Activated B cell treated with CpG ODN at 0.5 μM for 24 hours (primary cell): Measurements from ENCODE around the gene UBAC2. TPM values are rescaled to one million over a fixed set of nuclear protein-coding genes. Genes with fewer than 3 reads are reported as not detected.

Source experiments
- ATAC-seq: fragments of 200-7000 bp; cut with Tn5 transposase; one replicate; pipeline ENCODE4 v1.10.0; 2021; ENCODE audit warnings: low read depth, mild to moderate bottlenecking, moderate library complexity
- CTCF ChIA-PET: fragments of 350-600 bp; sonication (Branson Sonifier 250); formaldehyde crosslinking; loops from one replicate; lab custom pipeline; 2021; ENCODE audit warnings: antibody characterized with exemption; lab: Charles Lee
- POLR2A ChIA-PET: fragments of 350-600 bp; sonication (Branson Sonifier 250); formaldehyde crosslinking; loops from one replicate; lab custom pipeline; 2021; ENCODE audit warnings: antibody characterized with exemption; lab: Charles Lee
- DNase-seq: peaks from one replicate; pipeline ENCODE4 v3.0.0; 2022
- H3K27ac Mint-ChIP-seq: one replicate; pipeline ENCODE4 v1.8.0; 2020; ENCODE audit warnings: mixed read lengths
- H3K27me3 Mint-ChIP-seq: one replicate; pipeline ENCODE4 v1.8.0; 2021; ENCODE audit warnings: mixed read lengths
- H3K36me3 Mint-ChIP-seq: one replicate; pipeline ENCODE4 v1.8.0; 2021; ENCODE audit warnings: low read depth, mixed read lengths
- H3K4me1 Mint-ChIP-seq: one replicate; pipeline ENCODE4 v1.8.0; 2021; ENCODE audit warnings: mixed read lengths
- H3K4me3 Mint-ChIP-seq: one replicate; pipeline ENCODE4 v1.8.0; 2020; ENCODE audit warnings: mild to moderate bottlenecking, mixed read lengths
- H3K9me3 Mint-ChIP-seq: one replicate; pipeline ENCODE4 v1.8.0; 2020; ENCODE audit warnings: mixed read lengths
- intact Hi-C: fragments of 100-400 bp; cut with micrococcal nuclease; formaldehyde crosslinking; loops from one replicate; pipeline ENCODE4 v1.15.1; 2024
- total RNA-seq: library from RNA; stranded (reverse); gene quantifications from 2 replicates; pipeline ENCODE4 v1.2.3, GENCODE V29; 2022
- TF ChIP-seq, protein P1 (sequence below): fragments of 200-600 bp; IDR thresholded peaks from one replicate; pipeline ENCODE4 v1.8.0; 2022; ENCODE audit warnings: antibody characterized with exemption, mild to moderate bottlenecking

Gene UBAC2
- total RNA-seq, 1 donor from 2014 or later, result 51.0 TPM

DNA sequence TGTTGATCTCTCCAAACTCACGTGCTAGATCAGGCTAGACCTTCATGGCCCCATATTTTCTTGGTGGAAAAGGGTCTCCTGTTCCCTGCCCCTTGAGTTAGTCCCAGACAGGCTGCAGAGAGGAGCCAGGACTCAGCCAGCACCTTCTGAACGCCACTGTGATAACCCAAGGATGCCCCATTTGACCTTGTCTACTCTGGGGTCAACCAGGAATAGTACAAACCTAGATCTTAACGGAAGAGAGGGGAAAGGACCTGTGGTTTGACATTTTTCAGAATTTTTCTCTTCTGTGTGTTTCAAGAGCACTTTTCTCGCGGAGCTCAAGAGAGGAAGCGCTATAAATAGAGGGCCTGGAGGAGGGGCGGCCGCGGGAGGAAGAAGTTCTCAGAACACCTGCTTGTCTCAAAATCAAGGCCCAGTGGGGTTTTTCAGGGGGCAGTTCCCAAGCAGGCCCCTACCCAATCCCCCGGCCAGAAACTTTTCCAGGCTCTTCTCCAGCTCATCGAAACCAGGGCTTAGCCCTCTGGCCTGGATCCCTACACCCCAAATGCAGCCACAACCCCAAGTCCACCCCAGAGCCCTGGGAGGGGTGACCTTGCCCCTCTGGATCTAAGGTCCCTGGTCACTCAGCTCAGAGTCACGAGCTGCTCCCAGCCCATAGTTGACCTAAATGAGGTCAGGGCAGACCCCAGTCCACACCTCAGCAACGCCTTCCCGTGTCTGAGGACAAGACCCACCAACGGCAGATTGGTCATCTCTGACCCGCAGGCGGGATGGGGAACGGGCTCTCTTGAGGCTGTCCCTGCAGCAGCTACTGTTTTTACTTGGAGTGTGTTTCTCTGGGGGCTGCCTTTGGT is 225.1 kb downstream of the UBAC2 start:
- intact Hi-C loops, result loop anchor here (1.0 to 10.0 kb wide), 2 partner anchors 8 to 851 kb away; partner anchors contain the start of gene STK24
- Mint-ChIP-seq H3K4me1 (peaks cover 89% of the 10 kb centered on the region), H3K27ac (peak overlapping the region; percentile 93), H3K4me3 (peak overlapping the region; percentile 71), H3K27me3 (no peaks in the 10 kb centered on the region), H3K36me3 (no peaks in the 10 kb centered on the region), H3K9me3 (no peaks in the 10 kb centered on the region)
- ATAC-seq (peak; percentile 53), DNase-seq (peak; percentile 56)
- ChIA-PET CTCF (interaction anchor here (0.9 to 2.3 kb wide), 5 partner anchors 9 to 157 kb away, joined by 3 to 7 read pairs (median 3); no protein-coding TSS in a partner anchor), POLR2A (interaction anchor here (0.6 to 1.6 kb wide), 12 partner anchors 9 to 225 kb away, joined by 3 to 13 read pairs (median 4); partner anchors contain the start of genes GPR183 and UBAC2)
- TF ChIP-seq, protein P1, sequence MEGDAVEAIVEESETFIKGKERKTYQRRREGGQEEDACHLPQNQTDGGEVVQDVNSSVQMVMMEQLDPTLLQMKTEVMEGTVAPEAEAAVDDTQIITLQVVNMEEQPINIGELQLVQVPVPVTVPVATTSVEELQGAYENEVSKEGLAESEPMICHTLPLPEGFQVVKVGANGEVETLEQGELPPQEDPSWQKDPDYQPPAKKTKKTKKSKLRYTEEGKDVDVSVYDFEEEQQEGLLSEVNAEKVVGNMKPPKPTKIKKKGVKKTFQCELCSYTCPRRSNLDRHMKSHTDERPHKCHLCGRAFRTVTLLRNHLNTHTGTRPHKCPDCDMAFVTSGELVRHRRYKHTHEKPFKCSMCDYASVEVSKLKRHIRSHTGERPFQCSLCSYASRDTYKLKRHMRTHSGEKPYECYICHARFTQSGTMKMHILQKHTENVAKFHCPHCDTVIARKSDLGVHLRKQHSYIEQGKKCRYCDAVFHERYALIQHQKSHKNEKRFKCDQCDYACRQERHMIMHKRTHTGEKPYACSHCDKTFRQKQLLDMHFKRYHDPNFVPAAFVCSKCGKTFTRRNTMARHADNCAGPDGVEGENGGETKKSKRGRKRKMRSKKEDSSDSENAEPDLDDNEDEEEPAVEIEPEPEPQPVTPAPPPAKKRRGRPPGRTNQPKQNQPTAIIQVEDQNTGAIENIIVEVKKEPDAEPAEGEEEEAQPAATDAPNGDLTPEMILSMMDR, result no peak

GRCh38 chr13:99426426-99426825 is 225.8 kb downstream of the UBAC2 start:
- no peak for DNase-seq
- peaks cover 89% of the 10 kb centered on the region for H3K4me1 Mint-ChIP-seq
- H3K36me3 Mint-ChIP-seq, result no peaks in the 10 kb centered on the region
- ChIA-PET POLR2A (interaction anchor here (1.2 to 1.6 kb wide), 3 partner anchors 50 to 120 kb away, joined by 3 to 5 read pairs (median 4); partner anchors contain the start of gene GPR183), CTCF (interaction anchor here (2.3 kb wide), 1 partner anchor 9 kb away, joined by 7 read pairs; no protein-coding TSS in a partner anchor)
- intact Hi-C loops, result loop anchor here (10.0 kb wide), 1 partner anchor 852 kb away; the partner anchor contains the start of gene STK24
- no peaks in the 10 kb centered on the region for H3K27me3 Mint-ChIP-seq
- no peak for ATAC-seq
- H3K9me3 Mint-ChIP-seq, result no peaks in the 10 kb centered on the region
- TF ChIP-seq, protein P1, result no peak
- peak overlapping the region; percentile 93 for H3K27ac Mint-ChIP-seq
- peak overlapping the region; percentile 32 for H3K4me3 Mint-ChIP-seq

GRCh38 chr13:99429670-99430069 is 229.0 kb downstream of the UBAC2 start:
- TF ChIP-seq, protein P1, result no peak
- ATAC-seq (no peak), DNase-seq (no peak)
- Mint-ChIP-seq H3K27ac (peak overlapping the region; percentile 13), H3K4me1 (peaks cover 90% of the 10 kb centered on the region), H3K4me3 (peak overlapping the region; percentile 7), H3K27me3 (no peaks in the 10 kb centered on the region), H3K9me3 (no peaks in the 10 kb centered on the region), H3K36me3 (no peaks in the 10 kb centered on the region)
- ChIA-PET CTCF (interaction anchor here (0.9 to 1.1 kb wide), 2 partner anchors 42 to 160 kb away, joined by 4 to 5 read pairs; no protein-coding TSS in a partner anchor), POLR2A (interaction anchor here (1.1 kb wide), 1 partner anchor 147 kb away, joined by 3 read pairs; no protein-coding TSS in a partner anchor)
- intact Hi-C loops, result loop anchor here (5.0 to 10.0 kb wide), 3 partner anchors 342 to 1245 kb away; partner anchors contain the start of genes STK24 and TMTC4

DNA sequence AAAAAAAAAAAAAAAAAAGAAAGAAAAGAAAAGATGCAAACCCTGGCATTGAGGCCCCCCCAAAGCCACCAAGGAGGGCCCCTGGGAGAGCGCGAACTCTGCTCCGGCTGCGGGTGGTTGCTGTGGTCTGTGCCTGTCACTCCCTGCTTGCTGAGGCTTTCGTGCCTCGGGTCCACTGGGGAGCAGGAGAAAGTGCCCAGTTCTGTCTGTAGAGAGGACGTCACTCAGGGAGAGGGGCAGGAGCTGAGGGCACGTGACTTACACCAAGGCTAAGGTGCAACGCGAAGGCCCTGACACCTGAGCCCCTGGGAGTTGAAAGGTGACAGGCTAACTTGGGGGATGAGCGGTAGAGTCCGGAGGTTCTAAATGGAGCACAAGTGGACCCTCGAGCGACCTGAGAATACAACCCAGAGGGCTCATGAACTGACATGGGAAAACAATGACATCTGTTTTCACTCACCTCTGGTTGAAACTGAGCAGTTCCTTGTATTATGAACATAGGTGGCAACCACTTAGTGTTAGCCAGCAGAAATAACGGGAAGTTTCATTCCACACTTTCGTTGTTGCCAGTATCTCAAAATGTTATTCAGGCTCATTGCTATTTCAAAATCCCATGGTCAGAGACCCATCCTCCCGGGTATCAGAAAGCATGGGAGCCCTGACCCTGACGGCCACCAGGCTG is 231.4 kb downstream of the UBAC2 start:
- DNase-seq, result peak; percentile 51
- peak overlapping the region; percentile 70 for H3K4me3 Mint-ChIP-seq
- H3K27ac Mint-ChIP-seq, result peak overlapping the region; percentile 89
- intact Hi-C loops, result loop anchor here (1.0 to 10.0 kb wide), 6 partner anchors 12 to 1243 kb away; partner anchors contain the start of genes GPR183, TMTC4 and UBAC2
- ChIA-PET CTCF (interaction anchor here (0.6 to 1.0 kb wide), 2 partner anchors 157 to 255 kb away, joined by 3 read pairs; no protein-coding TSS in a partner anchor), POLR2A (interaction anchor here (0.6 to 1.6 kb wide), 9 partner anchors 10 to 250 kb away, joined by 3 to 8 read pairs (median 4); partner anchors contain the start of gene UBAC2)
- peaks cover 89% of the 10 kb centered on the region for H3K4me1 Mint-ChIP-seq
- no peaks in the 10 kb centered on the region for H3K27me3 Mint-ChIP-seq
- H3K9me3 Mint-ChIP-seq, result no peaks in the 10 kb centered on the region
- no peaks in the 10 kb centered on the region for H3K36me3 Mint-ChIP-seq
- peak; percentile 41 for ATAC-seq
- TF ChIP-seq, protein P1, result no peak
